GM10248 (cell line): ENCODE measurements around the gene RNF31.

ENCODE experiments used
- CTCF ChIA-PET: fragments of 300-600 bp; sonication (Branson Sonifier 250); formaldehyde crosslinking; extraction: SDS; loops from one replicate; lab custom pipeline; 2021; ENCODE audit warnings: antibody characterized with exemption; lab: Yijun Ruan, JAX
- POLR2A ChIA-PET: fragments of 350-650 bp; sonication (Branson Sonifier 250); formaldehyde crosslinking; extraction: SDS; loops from one replicate; lab custom pipeline; 2020; ENCODE audit warnings: antibody characterized with exemption; lab: Yijun Ruan, JAX
- DNase-seq: peaks from one replicate; pipeline ENCODE4 v3.0.0; 2012; ENCODE audit errors: extremely low spot score
- CTCF ChIP-seq: IDR thresholded peaks from 2 replicates; pipeline ENCODE4 v1.5.1; 2012; ENCODE audit warnings: mild to moderate bottlenecking, low read depth; ENCODE audit errors: extremely low read depth, missing control alignments, control extremely low read depth

Gene RNF31

DNA sequence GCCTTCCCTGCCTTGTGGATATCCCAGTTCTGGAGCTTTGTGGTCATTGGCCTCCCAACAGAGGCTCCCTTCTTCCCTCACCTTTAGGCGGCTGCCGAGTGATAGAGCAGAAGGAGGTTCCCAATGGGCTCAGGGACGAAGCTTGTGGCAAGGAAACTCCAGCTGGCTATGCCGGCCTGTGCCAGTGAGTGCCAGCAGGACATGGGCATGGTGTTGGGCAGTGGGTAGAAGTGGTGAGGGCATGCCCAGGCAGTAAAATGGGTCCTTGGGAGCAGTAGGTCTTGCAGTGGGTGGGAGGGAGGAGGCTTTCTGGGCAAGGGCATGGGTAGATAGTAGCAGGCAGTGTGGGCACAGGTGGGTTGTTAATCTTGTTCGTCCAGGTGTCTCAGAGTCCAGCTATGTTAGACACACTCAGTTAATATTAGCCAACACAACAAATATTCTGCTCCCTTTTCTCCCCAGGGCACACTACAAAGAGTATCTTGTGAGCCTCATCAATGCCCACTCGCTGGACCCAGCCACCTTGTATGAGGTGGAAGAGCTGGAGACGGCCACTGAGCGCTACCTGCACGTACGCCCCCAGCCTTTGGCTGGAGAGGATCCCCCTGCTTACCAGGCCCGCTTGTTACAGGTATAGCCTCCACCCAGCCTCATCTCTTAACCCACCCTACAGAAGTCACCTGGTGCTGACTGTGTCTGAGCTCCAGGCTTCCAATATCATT lies 12.6 kb downstream of the RNF31 start:
- ChIA-PET POLR2A (interaction anchor here (1.7 to 2.7 kb wide), 5 partner anchors 8 to 46 kb away, joined by 5 to 14 read pairs (median 5); partner anchors contain the start of genes DCAF11, NRL, PSME1 and PSME2), CTCF (interaction anchor here (1.0 to 7.3 kb wide), 20 partner anchors 11 to 148 kb away, joined by 3 to 154 read pairs (median 9); partner anchors contain the start of genes CIDEB, DCAF11, MDP1 and NRL)
- no peak for DNase-seq
- no peak for TF ChIP-seq CTCF

DNA sequence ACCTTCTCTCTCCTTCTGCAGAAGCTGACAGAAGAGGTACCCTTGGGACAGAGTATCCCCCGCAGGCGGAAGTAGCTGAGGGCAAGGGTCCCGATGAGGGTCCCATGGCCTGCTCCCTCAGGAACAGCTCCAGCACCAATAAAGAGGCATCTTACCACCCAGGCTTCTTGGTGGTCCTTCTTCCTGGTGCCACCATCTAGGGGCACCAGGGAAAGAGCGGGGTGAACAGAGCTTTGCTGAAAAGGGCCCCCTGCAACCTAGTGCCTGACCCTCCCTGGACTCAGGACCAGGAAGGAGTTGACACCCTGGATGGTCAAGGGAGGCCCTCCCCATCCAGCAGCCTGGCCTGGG lies 13.2 kb downstream of the RNF31 start:
- no peak for DNase-seq
- POLR2A ChIA-PET = interaction anchor here (1.1 to 2.7 kb wide), 8 partner anchors 9 to 65 kb away, joined by 3 to 14 read pairs (median 5); partner anchors contain the start of genes CHMP4A, DCAF11, NRL and PSME1
- TF ChIP-seq CTCF = no peak
- CTCF ChIA-PET = interaction anchor here (0.6 to 7.3 kb wide), 35 partner anchors 11 to 571 kb away, joined by 3 to 154 read pairs (median 6); partner anchors contain the start of genes CHMP4A, CIDEB, DCAF11 and IPO4

- TF ChIP-seq CTCF = peak; percentile 92
- ChIA-PET POLR2A (interaction anchor here (0.6 to 2.7 kb wide), 13 partner anchors 9 to 85 kb away, joined by 3 to 14 read pairs (median 5); partner anchors contain the start of genes CHMP4A, DCAF11, EMC9 and NRL), CTCF (interaction anchor here (0.6 to 7.3 kb wide), 48 partner anchors 10 to 572 kb away, joined by 3 to 154 read pairs (median 6); partner anchors contain the start of genes CHMP4A, CIDEB, DCAF11 and EMC9)
- DNase-seq = peak; percentile 94
Observed at GRCh38 chr14:24160850-24161804, 13.8 kb downstream of the RNF31 start, which contains the start of gene IRF9. Gene IRF9 (plus strand): TSS chr14:24161265. CDS start chr14:24162145, 880 bp downstream.

DNA sequence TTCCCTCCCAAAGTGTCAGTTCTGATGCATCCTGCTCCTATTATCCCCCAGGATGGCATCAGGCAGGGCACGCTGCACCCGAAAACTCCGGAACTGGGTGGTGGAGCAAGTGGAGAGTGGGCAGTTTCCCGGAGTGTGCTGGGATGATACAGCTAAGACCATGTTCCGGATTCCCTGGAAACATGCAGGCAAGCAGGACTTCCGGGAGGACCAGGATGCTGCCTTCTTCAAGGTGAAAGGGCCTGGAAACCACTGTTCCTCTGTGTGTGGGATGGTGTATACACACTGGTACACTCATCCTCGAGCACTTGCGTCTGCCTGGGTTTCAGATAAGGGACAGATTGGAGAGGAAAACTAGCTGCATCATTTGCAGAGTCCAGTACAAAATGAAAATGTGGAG lies 14.8 kb downstream of the RNF31 start:
- ChIA-PET POLR2A (interaction anchor here (0.6 to 2.7 kb wide), 12 partner anchors 9 to 1996 kb away, joined by 3 to 14 read pairs (median 4); partner anchors contain the start of genes DCAF11, EMC9, NRL and RNF31), CTCF (interaction anchor here (1.0 to 7.3 kb wide), 24 partner anchors 9 to 147 kb away, joined by 3 to 154 read pairs (median 9); partner anchors contain the start of genes CHMP4A, DCAF11, EMC9 and IPO4)
- no peak for TF ChIP-seq CTCF
- DNase-seq = no peak

DNA sequence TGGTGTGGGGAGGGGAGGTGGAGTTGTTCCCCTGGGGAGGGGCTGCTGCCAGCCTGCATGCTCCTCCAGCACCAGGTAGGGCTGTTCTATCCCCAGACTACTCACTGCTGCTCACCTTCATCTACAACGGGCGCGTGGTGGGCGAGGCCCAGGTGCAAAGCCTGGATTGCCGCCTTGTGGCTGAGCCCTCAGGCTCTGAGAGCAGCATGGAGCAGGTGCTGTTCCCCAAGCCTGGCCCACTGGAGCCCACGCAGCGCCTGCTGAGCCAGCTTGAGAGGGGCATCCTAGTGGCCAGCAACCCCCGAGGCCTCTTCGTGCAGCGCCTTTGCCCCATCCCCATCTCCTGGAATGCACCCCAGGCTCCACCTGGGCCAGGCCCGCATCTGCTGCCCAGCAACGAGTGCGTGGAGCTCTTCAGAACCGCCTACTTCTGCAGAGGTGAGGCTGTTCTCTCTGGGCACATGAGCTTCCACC lies 17.3 kb downstream of the RNF31 start:
- ChIA-PET CTCF (interaction anchor here (0.8 to 7.3 kb wide), 5 partner anchors 13 to 144 kb away, joined by 3 to 154 read pairs (median 3); partner anchors contain the start of genes CIDEB, DCAF11, NRL and PSME2), POLR2A (interaction anchor here (0.6 to 1.8 kb wide), 6 partner anchors 9 to 23 kb away, joined by 3 to 9 read pairs (median 4); partner anchors contain the start of gene PSME2)
- DNase-seq = no peak
- TF ChIP-seq CTCF = no peak
